Fibroblast of lung (primary cell): ENCODE data around the gene HDAC8. TPM values are rescaled to one million over a fixed set of nuclear protein-coding genes. Genes with fewer than 3 reads are reported as not detected.
"Not testable (repeated sequence)": the region's sequence is repeated elsewhere in the genome, so short reads cannot be mapped to it uniquely, and the experiment has no call there.

Source experiments
- DNase-seq, 2 donors: peaks; one replicate each; pipeline versions ENCODE4 v3.0.0 to v3.0.0-alpha.2; 2010; ENCODE audit warnings: low read depth in 2 of 2
- H2AFZ ChIP-seq: 2 replicates; pipeline ENCODE4 v1.5.1; 2012; ENCODE audit warnings: low read length, control low read depth, inconsistent platforms
- H3K27ac ChIP-seq: 2 replicates; pipeline ENCODE4 v1.5.1; 2011; ENCODE audit warnings: low read length, control low read depth; ENCODE audit not compliant: insufficient read depth
- H3K27me3 ChIP-seq: 2 replicates; pipeline ENCODE4 v1.5.1; 2011; ENCODE audit warnings: mild to moderate bottlenecking, low read length; ENCODE audit not compliant: control insufficient read depth, insufficient read depth
- H3K36me3 ChIP-seq: 2 replicates; pipeline ENCODE4 v1.5.1; 2011; ENCODE audit warnings: low read length; ENCODE audit not compliant: control insufficient read depth, insufficient read depth
- H3K4me1 ChIP-seq: 2 replicates; pipeline ENCODE4 v1.5.1; 2011; ENCODE audit warnings: low read length; ENCODE audit not compliant: control insufficient read depth, insufficient read depth; ENCODE audit errors: extremely low read depth
- H3K4me2 ChIP-seq: 2 replicates; pipeline ENCODE4 v1.5.1; 2011; ENCODE audit warnings: low read length, control low read depth; ENCODE audit not compliant: insufficient read depth; ENCODE audit errors: extremely low read depth
- H3K4me3 ChIP-seq, 4 experiments: fragments of 200-600 bp in 1 of 4; sonication (generic) in 1 of 4; replicated peaks in 1 of 4; 2 replicates each; pipeline ENCODE4 v1.5.1; 2011 to 2016; ENCODE audit warnings: low read length in 4 of 4, low read depth in 3 of 4, mild to moderate bottlenecking in 3 of 4, control low read depth in 2 of 4, inconsistent platforms in 1 of 4, mixed read lengths in 1 of 4; ENCODE audit not compliant: insufficient read depth in 1 of 4; ENCODE audit errors: control extremely low read depth in 1 of 4
- H3K79me2 ChIP-seq: 2 replicates; pipeline ENCODE4 v1.5.1; 2012; ENCODE audit warnings: mild to moderate bottlenecking, low read length, inconsistent platforms; ENCODE audit not compliant: control insufficient read depth, insufficient read depth
- H3K9ac ChIP-seq: 2 replicates; pipeline ENCODE4 v1.5.1; 2011; ENCODE audit warnings: mild to moderate bottlenecking, low read length, control low read depth; ENCODE audit not compliant: insufficient read depth
- H3K9me3 ChIP-seq: 2 replicates; pipeline ENCODE4 v1.5.1; 2012; ENCODE audit warnings: low read depth, low read length; ENCODE audit not compliant: control insufficient read depth, insufficient read depth
- H4K20me1 ChIP-seq: 2 replicates; pipeline ENCODE4 v1.5.1; 2011; ENCODE audit warnings: low read length; ENCODE audit not compliant: control insufficient read depth, insufficient read depth; ENCODE audit errors: extremely low read depth
- CTCF ChIP-seq, 2 donors: IDR thresholded peaks in 1 of 2; conservative IDR thresholded peaks in 1 of 2; 1 replicate in 1 of 2; 2 replicates in 1 of 2; pipeline ENCODE4 v1.5.1; 2011 to 2012; ENCODE audit warnings: low read length in 2 of 2, control low read depth in 1 of 2, inconsistent platforms in 1 of 2, low read depth in 1 of 2, mild to moderate bottlenecking in 1 of 2
- EZH2 ChIP-seq: IDR thresholded peaks from 2 replicates; pipeline ENCODE4 v1.5.1; 2012; ENCODE audit warnings: low read length, control low read depth, mild to moderate bottlenecking; ENCODE audit errors: missing control alignments
- polyA plus RNA-seq, 2 donors: library from polyadenylated mRNA; depleted of rRNA in 1 of 2; stranded (reverse) in 1 of 2; unstranded in 1 of 2; fragments of >200 nt; gene quantifications; 2 replicates each; pipeline ENCODE4 v1.2.1, GENCODE V29; 2011 to 2012; ENCODE audit warnings: missing spikeins in 1 of 2
- total RNA-seq: library from RNA; depleted of rRNA; stranded (reverse); fragments of >200 nt; gene quantifications from 2 replicates; pipeline ENCODE4 v1.2.1, GENCODE V29; 2014

HDAC8 gene
- total and polyA plus RNA-seq, 2 donors (not counting 1 experiment from before 2014, with no cell fraction given) = 25.9 TPM

- Histone ChIP-seq H3K4me3 (no peak overlapping the region), H3K9ac (no peak overlapping the region), H3K4me2 (no peak overlapping the region), H3K79me2 (no peaks in the 10 kb centered on the region), H4K20me1 (no peaks in the 10 kb centered on the region), H3K36me3 (no peaks in the 10 kb centered on the region), H3K9me3 (no peaks in the 10 kb centered on the region), H2AFZ (no peak overlapping the region), H3K27me3 (peaks cover 3% of the 10 kb centered on the region), H3K4me1 (no peaks in the 10 kb centered on the region), H3K27ac (no peak overlapping the region)
- TF ChIP-seq CTCF (conservative IDR thresholded peaks at IDR 0.05 in 1 of 2, IDR thresholded peaks at IDR 0.05 in 1 of 2; ENCODE audit: low read depth in 1 of 2, low read length in 2 of 2) = no peak
- TF ChIP-seq EZH2 = no peak
- peak in 1 of 2 donors; percentile 15 for DNase-seq
These were observed 242.5 kb downstream of the HDAC8 start for GRCh38 chrX:72330131-72330530.

GRCh38 chrX:72326605-72327300, 245.9 kb downstream of the HDAC8 start:
- Histone ChIP-seq H4K20me1 (no peaks in the 10 kb centered on the region), H3K9ac (no peak overlapping the region), H2AFZ (no peak overlapping the region), H3K27ac (no peak overlapping the region), H3K36me3 (no peaks in the 10 kb centered on the region), H3K79me2 (no peaks in the 10 kb centered on the region), H3K4me1 (no peaks in the 10 kb centered on the region), H3K9me3 (no peaks in the 10 kb centered on the region), H3K27me3 (peaks cover 3% of the 10 kb centered on the region), H3K4me3 (no peak overlapping the region), H3K4me2 (no peak overlapping the region)
- TF ChIP-seq EZH2 (no peak), CTCF (conservative IDR thresholded peaks at IDR 0.05 in 1 of 2, IDR thresholded peaks at IDR 0.05 in 1 of 2; ENCODE audit: low read depth in 1 of 2, low read length in 2 of 2) (no peak)
- DNase-seq = no peak

- H4K20me1 ChIP-seq, H3K9ac ChIP-seq, H3K79me2 ChIP-seq, H2AFZ ChIP-seq, H3K27me3 ChIP-seq, H3K4me3 ChIP-seq, H3K4me2 ChIP-seq, H3K36me3 ChIP-seq, H3K27ac ChIP-seq, DNase-seq, H3K4me1 ChIP-seq, H3K9me3 ChIP-seq: not testable (repeated sequence)
These were observed 253.0 kb downstream of the HDAC8 start for GRCh38 chrX:72319651-72320050.
